Measurements from ENCODE around the gene ONECUT3.

Gene ONECUT3

GRCh38 chr19:1806184-1807029 lies 53.1 kb downstream of the ONECUT3 start:
- TF ChIP-seq ZNF621 (tag by site-specific recombination; IDR thresholded peaks at IDR 0.05), result no peak
- TF ChIP-seq ZBTB48 (tag by site-specific recombination; IDR thresholded peaks at IDR 0.05), result peak; percentile 50
- no peaks in the 10 kb centered on the region for H3K9me3 ChIP-seq (ENCODE audit: control insufficient read depth, insufficient read depth, low read depth, low read length)
- ChIA-PET POLR2A (interaction anchor here (0.5 kb wide), 1 partner anchor 396 kb away, joined by 3 read pairs; no protein-coding TSS in a partner anchor), CTCF (interaction anchor here (0.6 to 1.2 kb wide), 4 partner anchors 18 to 50 kb away, joined by 3 to 4 read pairs (median 3); no protein-coding TSS in a partner anchor)
- H3K36me3 ChIP-seq (ENCODE audit: control insufficient read depth in 2 of 2, insufficient read depth in 1 of 2, low read length in 2 of 2), result no peaks in the 10 kb centered on the region
- H3K27ac ChIP-seq (ENCODE audit: extremely low read depth, low read depth, low read length), result no peak overlapping the region
- no peak overlapping the region for H3K4me3 ChIP-seq (ENCODE audit: low read depth, low read length)
- H3K4me1 ChIP-seq (ENCODE audit: control insufficient read depth, insufficient read depth, low read length), result no peaks in the 10 kb centered on the region

GRCh38 chr19:1807030-1807694 lies 53.9 kb downstream of the ONECUT3 start:
- ChIA-PET CTCF (interaction anchor here (0.6 to 1.2 kb wide), 2 partner anchors 19 to 526 kb away, joined by 3 read pairs; no protein-coding TSS in a partner anchor), POLR2A (interaction anchor here (0.5 kb wide), 1 partner anchor 397 kb away, joined by 3 read pairs; no protein-coding TSS in a partner anchor)
- TF ChIP-seq ZNF610 (tag by site-specific recombination; IDR thresholded peaks at IDR 0.05; ENCODE audit: borderline replicate concordance) (no peak), FEZF1 (tag by site-specific recombination; IDR thresholded peaks at IDR 0.05) (no peak), ZNF843 (tag by site-specific recombination; IDR thresholded peaks at IDR 0.05) (no peak), ZNF645 (tag by site-specific recombination; IDR thresholded peaks at IDR 0.05) (no peak), ZNF580 (tag by site-specific recombination; IDR thresholded peaks at IDR 0.05) (no peak), HOXA7 (CRISPR knock-in tag; IDR thresholded peaks at IDR 0.05; ENCODE audit: borderline replicate concordance) (no peak), ZNF133 (tag by site-specific recombination; IDR thresholded peaks at IDR 0.05) (no peak), ZNF2 (tag by site-specific recombination; IDR thresholded peaks at IDR 0.05) (no peak), ZNF366 (tag by site-specific recombination; conservative IDR thresholded peaks at IDR 0.05) (no peak)
- Histone ChIP-seq H3K4me3 (ENCODE audit: low read depth, low read length) (no peak overlapping the region), H3K36me3 (ENCODE audit: control insufficient read depth in 2 of 2, insufficient read depth in 1 of 2, low read length in 2 of 2) (no peaks in the 10 kb centered on the region), H3K9me3 (ENCODE audit: control insufficient read depth, insufficient read depth, low read depth, low read length) (no peaks in the 10 kb centered on the region), H3K27ac (ENCODE audit: extremely low read depth, low read depth, low read length) (no peak overlapping the region), H3K4me1 (ENCODE audit: control insufficient read depth, insufficient read depth, low read length) (no peaks in the 10 kb centered on the region)

GRCh38 chr19:1807695-1808394 lies 54.5 kb downstream of the ONECUT3 start:
- TF ChIP-seq ZNF391 (tag by site-specific recombination; IDR thresholded peaks at IDR 0.05; ENCODE audit: borderline replicate concordance, low read depth) (no peak), SCRT2 (tag by site-specific recombination; IDR thresholded peaks at IDR 0.05) (peak; percentile 62; the same call in 1 of the 2 replicates), ZNF513 (tag by site-specific recombination; IDR thresholded peaks at IDR 0.05) (peak; percentile 64; the same call in 1 of the 2 replicates)
- POLR2A ChIA-PET, result no interaction called here
- CTCF ChIA-PET, result interaction anchor here (1.2 kb wide), 1 partner anchor 19 kb away, joined by 3 read pairs; no protein-coding TSS in a partner anchor
- H3K27ac ChIP-seq (ENCODE audit: extremely low read depth, low read depth, low read length), result no peak overlapping the region
- H3K4me3 ChIP-seq (ENCODE audit: low read depth, low read length), result no peak overlapping the region
- no peaks in the 10 kb centered on the region for H3K9me3 ChIP-seq (ENCODE audit: control insufficient read depth, insufficient read depth, low read depth, low read length)
- no peaks in the 10 kb centered on the region for H3K36me3 ChIP-seq (ENCODE audit: control insufficient read depth in 2 of 2, insufficient read depth in 1 of 2, low read length in 2 of 2)
- H3K4me1 ChIP-seq (ENCODE audit: control insufficient read depth, insufficient read depth, low read length), result no peaks in the 10 kb centered on the region

Measured in HEK293 (cell line).